Right forelimb (tissue), 1 donor: ENCODE measurements around the gene DCBLD2.

Experiments
- DNase-seq: peaks from one replicate; pipeline ENCODE4 v3.0.0-alpha.2; 2018

The DCBLD2 gene

DNA sequence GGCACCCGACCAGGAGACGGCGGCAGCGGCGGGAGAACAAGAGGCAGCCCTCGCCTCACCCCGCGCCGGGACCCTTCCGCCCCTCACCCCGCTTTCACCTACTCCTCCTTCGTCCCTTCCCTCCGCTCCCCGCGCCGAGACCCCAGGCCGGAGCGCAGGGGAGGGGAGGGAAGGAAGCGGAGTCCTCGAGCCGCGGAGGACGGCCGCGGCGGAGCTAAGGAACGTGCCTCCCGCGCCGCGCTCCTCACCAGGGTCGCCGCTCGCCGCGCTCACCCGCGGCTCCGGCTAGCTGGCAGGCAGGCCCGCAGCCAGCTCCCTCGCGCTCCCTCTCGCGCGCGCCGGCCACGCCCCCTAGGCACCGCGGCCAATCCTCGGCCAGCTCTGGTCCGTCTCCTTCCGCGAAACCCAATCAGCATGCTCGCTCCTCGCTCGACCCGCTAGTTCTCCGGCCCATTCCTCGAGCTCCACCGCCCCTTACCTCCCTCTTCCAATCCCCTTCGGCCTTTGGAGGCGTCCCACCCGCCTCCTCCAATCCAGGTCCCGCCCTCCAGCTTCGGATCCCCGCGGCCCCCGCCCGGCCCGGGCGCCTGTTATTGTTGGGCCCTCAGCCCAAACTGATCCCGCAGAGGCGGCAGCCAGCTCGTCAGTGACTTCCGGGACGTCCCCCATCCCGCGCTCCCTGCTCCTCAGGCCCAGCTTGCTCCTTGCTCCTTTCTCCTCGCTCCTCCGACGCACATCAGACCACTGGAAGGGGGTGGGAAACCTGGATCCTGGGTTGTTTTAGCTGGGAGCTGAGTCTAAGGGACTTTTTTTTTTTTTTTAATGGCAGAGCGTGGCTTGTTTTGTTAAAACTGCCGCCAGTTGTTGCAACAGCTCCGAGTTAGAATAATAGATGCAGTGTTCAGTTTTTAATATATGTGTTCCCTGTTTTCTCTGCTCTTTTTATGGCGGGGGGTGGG lies at the start of gene DCBLD2:
DCBLD2 (minus strand) TSS at position 304 of the 959 bp plus-strand sequence. CDS start 369 bp downstream, outside the sequence.
- peak; percentile 98 for DNase-seq

- no peak for DNase-seq
These were observed 44.2 kb upstream of the DCBLD2 start for GRCh38 chr3:98945666-98946065.

GRCh38 chr3:98945101-98945524 lies 43.6 kb upstream of the DCBLD2 start:
- no peak for DNase-seq

GRCh38 chr3:98930413-98930812 lies 28.9 kb upstream of the DCBLD2 start:
- no peak for DNase-seq

- no peak for DNase-seq
These were observed 20.5 kb upstream of the DCBLD2 start for GRCh38 chr3:98921957-98922356.

GRCh38 chr3:98920166-98920565 lies 18.7 kb upstream of the DCBLD2 start:
- no peak for DNase-seq

DNA sequence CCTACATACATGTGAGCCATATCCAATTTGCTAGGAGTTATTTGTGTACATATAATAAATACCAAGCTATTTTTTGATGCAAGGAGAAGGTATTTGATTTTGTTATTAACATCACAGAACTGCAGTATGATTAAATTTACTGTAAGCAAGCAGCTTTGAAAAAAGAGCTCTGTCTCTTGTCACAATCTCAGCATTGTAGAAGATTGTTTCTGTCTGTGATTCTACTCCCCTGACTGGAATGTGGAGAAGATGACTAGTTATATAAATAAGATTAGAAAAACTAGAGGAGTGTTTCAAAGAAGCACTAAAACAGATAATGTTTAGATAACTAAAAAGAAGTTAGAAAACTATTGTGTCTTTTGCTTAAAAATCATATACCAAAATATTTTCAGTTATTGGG lies 17.1 kb upstream of the DCBLD2 start:
- DNase-seq: no peak

DNA sequence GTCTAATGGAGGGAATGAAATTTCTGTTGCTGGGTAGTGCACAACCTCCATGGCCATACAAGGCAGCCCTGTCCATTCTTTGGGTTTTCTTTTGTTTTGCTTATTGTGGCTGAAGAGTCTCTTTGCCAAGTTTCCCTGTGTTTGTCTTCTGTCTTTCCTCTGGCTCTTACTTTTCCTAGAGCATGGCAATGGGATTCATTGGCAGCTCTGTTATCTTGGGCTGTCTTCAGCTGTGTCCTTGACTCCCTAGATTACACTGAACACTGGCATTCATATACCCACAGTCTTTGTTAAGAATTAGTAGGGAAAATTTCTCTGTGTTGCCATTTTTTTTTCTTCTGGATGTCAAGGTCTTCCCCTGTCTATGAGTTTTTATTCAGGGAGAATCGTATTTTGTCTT lies 16.1 kb upstream of the DCBLD2 start:
- DNase-seq: no peak

GRCh38 chr3:98914210-98915080 lies 12.9 kb upstream of the DCBLD2 start:
- no peak for DNase-seq

- DNase-seq: no peak
These were observed 11.0 kb upstream of the DCBLD2 start for GRCh38 chr3:98912448-98912847.

GRCh38 chr3:98906230-98906629 lies 4.7 kb upstream of the DCBLD2 start:
- no peak for DNase-seq

DNA sequence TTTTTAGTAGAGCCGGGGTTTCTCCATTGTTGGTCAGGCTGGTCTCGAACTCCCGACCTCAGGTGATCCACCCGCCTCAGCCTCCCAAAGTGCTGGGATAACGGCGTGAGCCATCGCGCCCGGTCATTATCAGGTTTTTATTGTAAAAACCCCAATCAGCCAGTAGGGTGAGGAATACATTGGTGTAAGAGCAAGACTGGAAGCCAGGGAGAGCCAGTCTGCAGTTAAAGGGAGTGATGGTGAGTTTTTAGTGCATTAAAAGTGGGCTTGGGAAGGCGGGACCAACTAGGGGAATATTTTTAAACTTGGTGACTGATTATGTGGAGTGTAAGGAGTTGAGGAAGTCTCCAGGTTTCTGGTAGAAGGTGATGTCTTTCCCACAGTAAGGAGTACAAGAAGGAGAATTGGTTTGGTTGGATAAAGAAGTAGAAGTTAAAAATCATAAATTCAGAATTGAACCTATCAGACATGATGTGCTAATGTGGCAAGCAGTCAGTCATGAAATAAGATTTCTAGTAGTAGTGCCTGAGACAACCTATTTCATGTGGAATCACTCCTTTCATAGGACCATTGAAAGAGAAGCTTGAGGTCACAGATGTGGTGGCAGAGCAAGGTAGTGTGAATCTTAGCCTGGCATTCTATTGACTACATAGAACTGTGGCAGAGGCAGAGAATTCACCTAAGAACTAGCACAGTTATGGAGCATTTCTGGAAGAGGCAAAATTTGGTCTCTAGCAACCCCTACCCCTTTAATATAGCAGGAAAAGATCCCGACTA lies 2.4 kb upstream of the DCBLD2 start:
- no peak for DNase-seq

DNA sequence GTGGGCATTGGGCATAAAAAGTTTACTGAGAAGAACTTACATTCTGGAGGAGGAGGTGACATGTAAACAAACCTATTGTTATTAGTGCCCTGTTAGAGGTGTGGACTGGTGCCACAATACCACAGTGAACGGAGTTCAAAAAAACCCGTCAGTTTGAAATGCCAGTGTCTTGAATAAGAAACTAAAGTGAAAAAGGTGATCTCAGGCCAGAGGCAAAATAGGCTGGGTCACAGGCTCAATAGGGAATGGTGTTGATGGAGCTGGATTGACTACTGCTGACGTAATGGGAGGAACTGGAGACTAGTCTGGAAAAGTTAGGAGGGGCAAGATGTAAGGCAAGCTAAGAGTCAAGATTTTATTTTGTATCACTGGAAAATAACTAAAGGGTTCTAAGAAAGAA lies 1.6 kb upstream of the DCBLD2 start:
- no peak for DNase-seq

- no peak for DNase-seq
These were observed 851 bp upstream of the DCBLD2 start for GRCh38 chr3:98902351-98902740.

DNA sequence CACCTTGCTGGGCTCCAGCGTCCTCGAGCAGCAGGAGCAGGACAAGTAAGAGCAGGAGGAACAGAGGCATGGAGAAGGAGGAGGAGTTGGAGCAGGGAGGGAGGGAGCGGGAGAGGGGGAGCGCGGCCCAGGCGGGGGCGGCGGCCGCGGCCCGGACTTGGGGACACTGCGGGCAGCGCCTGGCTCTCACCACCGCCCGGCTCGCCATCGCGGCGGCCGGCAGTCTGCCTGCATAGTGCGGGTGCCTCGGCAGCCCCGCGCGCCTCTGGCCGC lies 440 bp downstream of the DCBLD2 start:
- peak; percentile 74 for DNase-seq

GRCh38 chr3:98900265-98901118 lies 1.0 kb downstream of the DCBLD2 start:
- DNase-seq: no peak

GRCh38 chr3:98897701-98898100 lies 3.8 kb downstream of the DCBLD2 start:
- no peak for DNase-seq

GRCh38 chr3:98894791-98895576 lies 6.5 kb downstream of the DCBLD2 start:
- DNase-seq: no peak

- DNase-seq: no peak
These were observed 7.8 kb downstream of the DCBLD2 start for GRCh38 chr3:98893740-98894139.

DNA sequence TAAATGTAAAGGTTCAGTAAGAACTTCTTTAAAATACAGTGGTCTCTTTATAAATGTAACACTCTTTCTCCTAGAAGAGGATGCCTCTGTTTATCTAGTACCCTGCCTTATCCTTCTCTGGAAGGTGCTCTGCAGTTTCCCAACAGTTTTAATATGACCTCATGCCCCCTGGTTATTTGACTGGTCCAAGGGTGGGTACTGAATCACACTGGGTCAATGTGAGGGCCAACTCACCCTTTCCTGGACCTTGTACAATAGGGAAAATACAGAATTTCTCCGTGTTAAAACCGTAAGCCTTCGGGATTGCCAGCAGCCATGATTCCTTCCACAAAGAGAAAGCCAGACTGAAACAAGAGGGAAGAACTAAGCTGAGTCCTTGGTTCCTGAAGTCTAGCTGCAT lies 9.2 kb downstream of the DCBLD2 start:
- no peak for DNase-seq
